GM12872 (cell line): ENCODE data around the gene TSPAN32.

Source experiments
- TF ChIP-seq, protein P1 (sequence below): IDR thresholded peaks from 3 replicates; pipeline ENCODE4 v1.5.1; 2011; ENCODE audit warnings: low read depth, mild to moderate bottlenecking, low read length, moderate library complexity; ENCODE audit not compliant: insufficient read depth

TSPAN32 gene

DNA sequence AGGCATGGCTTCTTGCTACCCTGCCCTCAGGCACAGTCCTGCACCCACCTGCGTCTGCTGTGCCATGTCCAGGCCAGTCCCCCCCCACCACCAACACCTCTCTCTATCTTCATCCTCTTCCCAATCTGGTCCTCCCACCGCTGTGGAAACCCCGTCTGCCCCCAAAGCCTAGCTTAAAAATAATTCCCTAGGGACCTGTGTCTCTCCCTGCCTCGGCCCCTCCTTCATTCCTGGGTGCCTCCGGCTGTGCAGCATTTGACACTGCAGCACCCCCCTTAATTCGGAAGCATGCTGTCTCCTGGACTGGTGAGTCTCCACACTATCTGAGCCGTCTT, 28.9 kb upstream of the TSPAN32 start:
- TF ChIP-seq, protein P1, sequence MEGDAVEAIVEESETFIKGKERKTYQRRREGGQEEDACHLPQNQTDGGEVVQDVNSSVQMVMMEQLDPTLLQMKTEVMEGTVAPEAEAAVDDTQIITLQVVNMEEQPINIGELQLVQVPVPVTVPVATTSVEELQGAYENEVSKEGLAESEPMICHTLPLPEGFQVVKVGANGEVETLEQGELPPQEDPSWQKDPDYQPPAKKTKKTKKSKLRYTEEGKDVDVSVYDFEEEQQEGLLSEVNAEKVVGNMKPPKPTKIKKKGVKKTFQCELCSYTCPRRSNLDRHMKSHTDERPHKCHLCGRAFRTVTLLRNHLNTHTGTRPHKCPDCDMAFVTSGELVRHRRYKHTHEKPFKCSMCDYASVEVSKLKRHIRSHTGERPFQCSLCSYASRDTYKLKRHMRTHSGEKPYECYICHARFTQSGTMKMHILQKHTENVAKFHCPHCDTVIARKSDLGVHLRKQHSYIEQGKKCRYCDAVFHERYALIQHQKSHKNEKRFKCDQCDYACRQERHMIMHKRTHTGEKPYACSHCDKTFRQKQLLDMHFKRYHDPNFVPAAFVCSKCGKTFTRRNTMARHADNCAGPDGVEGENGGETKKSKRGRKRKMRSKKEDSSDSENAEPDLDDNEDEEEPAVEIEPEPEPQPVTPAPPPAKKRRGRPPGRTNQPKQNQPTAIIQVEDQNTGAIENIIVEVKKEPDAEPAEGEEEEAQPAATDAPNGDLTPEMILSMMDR: no peak

DNA sequence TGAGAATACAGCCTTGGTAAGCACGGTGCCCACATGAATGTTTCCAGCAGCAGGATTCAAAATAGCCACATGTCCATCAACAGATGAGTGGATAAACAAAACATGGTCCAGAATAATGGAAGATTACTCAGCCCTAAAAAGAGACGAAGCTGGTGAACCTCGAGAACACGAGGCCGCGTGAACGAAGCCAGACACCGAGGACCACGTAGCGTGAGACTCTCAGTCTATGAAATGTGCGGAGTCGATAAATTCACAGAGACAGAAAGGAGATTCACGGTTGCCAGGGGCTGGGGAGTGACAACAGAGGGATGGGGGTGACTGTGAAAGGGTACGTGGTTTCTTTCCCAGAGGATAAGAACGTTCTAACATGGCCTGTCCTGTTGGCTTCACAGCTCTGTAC, 28.5 kb upstream of the TSPAN32 start:
- TF ChIP-seq, protein P1: no peak

DNA sequence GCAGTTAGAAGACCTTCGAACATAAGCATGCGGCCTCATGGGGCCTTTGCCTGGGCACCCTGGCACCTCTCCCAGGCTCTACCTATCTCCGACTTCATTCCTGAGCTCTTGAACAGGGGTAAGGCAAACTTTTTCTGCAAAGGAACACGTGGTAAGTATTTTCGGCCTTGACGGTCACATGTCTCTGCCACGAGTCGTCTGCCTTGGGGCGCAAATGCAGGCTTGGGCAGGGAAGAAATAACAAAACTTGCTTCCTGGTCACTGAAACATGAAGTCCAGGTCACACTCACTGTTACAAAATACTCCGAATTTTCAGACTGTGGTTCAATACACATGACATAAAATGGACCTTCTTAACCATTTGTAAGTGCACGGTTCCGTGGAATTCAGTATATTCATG, 28.0 kb upstream of the TSPAN32 start:
- TF ChIP-seq, protein P1: no peak

DNA sequence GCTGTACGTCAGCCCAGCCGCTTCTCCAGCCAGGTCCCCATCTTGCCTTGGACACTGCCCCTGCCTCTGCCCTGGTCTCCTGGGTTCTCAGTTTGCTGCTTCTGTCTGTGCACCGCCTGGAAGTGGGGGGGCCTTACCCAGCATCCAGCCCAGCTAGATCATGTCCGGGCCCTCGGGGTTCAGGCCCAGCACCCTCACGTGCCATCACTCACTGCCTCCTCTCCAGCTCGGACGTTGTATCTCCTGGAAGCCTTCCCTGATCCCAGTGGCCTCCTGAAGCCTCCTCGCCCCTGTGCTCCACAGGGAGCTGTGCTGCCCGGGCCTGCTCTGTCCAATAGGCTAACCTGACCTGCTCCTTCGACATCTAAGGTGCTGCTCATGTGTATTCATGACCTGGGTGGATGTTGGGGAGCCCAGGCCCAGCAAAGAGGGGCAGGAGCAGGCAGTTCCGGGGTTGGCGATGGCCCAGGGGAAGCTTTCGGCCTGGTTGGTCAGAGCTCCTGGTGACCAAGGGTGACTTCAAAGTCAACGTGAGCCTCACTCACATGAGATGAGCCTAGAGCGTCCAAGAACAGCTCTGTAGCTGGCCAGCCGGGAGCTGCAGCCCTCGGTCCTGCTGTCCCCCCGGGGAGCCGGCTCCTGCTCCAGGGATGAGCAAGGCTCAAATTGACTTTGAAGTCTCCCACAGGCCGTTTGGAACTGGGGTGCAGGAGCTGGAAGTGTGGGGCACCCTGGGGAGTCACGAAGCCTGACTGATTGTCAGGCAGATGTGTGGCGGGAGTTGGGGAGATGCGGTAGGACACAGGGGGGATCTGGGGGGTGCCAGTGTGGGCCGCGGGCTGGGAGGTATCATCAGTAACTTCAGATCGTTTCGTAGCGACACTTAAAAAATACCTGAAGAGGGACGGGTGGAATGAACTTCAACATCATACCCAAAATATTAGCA, 26.2 kb upstream of the TSPAN32 start:
- TF ChIP-seq, protein P1: no peak

DNA sequence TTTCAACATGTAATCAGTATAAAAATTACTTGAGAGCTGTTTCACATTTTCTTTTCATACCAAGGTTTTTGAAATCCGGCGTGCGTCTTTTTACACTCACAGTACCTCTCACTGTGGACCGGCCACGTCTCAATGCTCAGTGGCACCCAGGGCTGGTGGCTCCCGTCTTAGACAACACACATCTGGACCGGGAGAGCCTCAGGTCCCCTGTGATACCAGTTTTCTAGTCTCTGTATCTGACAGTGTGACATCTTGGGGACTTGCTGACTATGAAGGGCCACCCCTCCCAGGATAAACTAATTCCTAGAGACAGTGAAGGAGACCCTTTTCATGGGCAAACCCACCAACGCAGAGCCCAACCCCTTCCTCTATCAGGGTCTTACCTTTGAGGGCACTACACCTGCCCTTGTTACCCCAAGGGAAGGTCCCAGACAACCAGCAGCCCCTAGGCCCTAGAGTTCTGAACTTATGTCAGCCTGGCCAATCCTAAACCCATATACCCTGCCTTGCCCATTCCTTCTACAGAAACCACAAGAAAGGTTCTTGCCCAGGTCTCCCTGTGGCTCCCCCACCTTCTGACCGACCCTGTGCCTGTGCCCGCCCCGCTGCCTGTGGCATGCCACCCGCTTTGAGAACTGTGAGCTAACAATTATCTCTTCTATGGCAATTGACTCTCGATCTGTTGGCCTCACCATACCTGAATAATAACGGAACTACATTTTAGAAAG, 25.4 kb upstream of the TSPAN32 start:
- TF ChIP-seq, protein P1: no peak

DNA sequence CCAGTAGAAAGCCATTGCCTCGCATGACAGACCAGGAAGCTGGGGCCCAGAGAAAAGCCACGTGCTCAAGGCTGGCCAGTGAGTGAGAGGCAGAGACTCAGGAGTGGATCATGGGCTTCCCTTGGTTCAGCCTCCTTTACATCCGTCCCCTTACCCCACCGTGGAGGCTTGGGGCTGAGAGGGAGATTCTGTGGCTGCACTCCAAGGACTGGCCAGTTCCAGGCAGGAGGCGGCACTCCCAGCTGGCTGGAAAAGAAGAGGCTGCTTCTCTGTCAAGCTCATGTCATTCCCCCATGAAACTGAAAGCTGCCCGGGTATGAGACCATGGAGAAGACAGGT, 24.8 kb upstream of the TSPAN32 start:
- TF ChIP-seq, protein P1: no peak

DNA sequence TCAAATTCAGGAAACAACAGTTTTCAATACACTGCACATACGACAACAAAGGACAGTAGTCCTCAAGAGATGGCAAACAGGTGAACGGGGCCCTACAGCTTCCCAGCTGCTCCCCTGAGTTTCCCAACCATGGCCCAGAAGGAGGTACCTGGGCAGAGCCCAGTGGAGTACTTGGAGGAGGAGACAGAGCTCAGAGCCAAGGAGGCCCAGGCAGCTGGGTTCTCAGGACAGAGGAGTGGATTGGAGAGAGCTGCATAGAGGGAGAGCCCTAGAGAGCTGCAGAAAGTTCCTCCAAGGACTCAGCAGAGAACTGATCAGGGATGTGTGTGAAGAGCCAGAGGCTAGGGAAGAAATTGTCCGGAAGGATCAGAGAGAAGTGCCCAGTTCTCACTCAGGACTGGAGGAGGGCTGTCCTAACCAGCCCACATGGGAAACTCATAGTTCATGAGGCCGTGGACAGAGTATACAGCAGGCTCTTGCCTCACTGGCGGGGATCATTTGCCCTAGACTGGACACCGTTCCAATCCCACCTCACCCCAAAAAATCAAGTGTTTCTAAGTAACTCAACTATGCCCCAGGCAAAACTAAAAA, 23.8 kb upstream of the TSPAN32 start:
- TF ChIP-seq, protein P1: no peak
